HCT116 (cell line): ENCODE measurements around the gene UBL5.

ENCODE experiments used
- ATF3 ChIP-seq: IDR thresholded peaks from 2 replicates; pipeline ENCODE4 v1.6.1; 2012
- CTCF ChIP-seq, 3 experiments: fragments of 200-600 bp in 1 of 3; sonication (generic) in 1 of 3; IDR thresholded peaks in 2 of 3; conservative IDR thresholded peaks in 1 of 3; 2 replicates each; pipeline ENCODE4 v1.5.1; 2012 to 2017; ENCODE audit warnings: low read depth in 2 of 3, low read length in 2 of 3, antibody characterized with exemption in 1 of 3, borderline replicate concordance in 1 of 3, control low read depth in 1 of 3, mild to moderate bottlenecking in 1 of 3, mixed read lengths in 1 of 3, mixed run types in 1 of 3, moderate library complexity in 1 of 3; ENCODE audit not compliant: insufficient read depth in 1 of 3
- EGR1 ChIP-seq: IDR thresholded peaks from 2 replicates; pipeline ENCODE4 v1.6.1; 2012; ENCODE audit warnings: low read depth
- EZH2 ChIP-seq: fragments of 200-600 bp; sonication (generic); IDR thresholded peaks from 2 replicates; pipeline ENCODE4 v1.6.1; 2017; ENCODE audit warnings: antibody characterized with exemption, mixed run types
- JUND ChIP-seq: IDR thresholded peaks from 2 replicates; pipeline ENCODE4 v1.6.1; 2012
- POLR2A ChIP-seq: IDR thresholded peaks from 2 replicates; pipeline ENCODE4 v1.7.0; 2011; ENCODE audit warnings: borderline replicate concordance; ENCODE audit not compliant: insufficient read depth, insufficient read length; ENCODE audit errors: extremely low read depth
- POLR2AphosphoS5 ChIP-seq: IDR thresholded peaks from 2 replicates; pipeline ENCODE4 v1.6.1; 2011; ENCODE audit warnings: mild to moderate bottlenecking, low read depth, low read length, moderate library complexity
- RAD21 ChIP-seq: IDR thresholded peaks from 2 replicates; pipeline ENCODE4 v1.6.1; 2012; ENCODE audit warnings: low read depth, mild to moderate bottlenecking
- SIN3A ChIP-seq: IDR thresholded peaks from 2 replicates; pipeline ENCODE4 v1.6.1; 2012; ENCODE audit warnings: low read depth
- SP1 ChIP-seq: IDR thresholded peaks from 2 replicates; pipeline ENCODE4 v1.6.1; 2012; ENCODE audit warnings: low read depth
- SRF ChIP-seq: IDR thresholded peaks from 2 replicates; pipeline ENCODE4 v1.6.1; 2012; ENCODE audit warnings: low read depth
- YY1 ChIP-seq: IDR thresholded peaks from 2 replicates; pipeline ENCODE4 v1.6.1; 2011; ENCODE audit warnings: low read length, low read depth, moderate library complexity, mild to moderate bottlenecking; ENCODE audit not compliant: insufficient replicate concordance; ENCODE audit errors: extremely low read depth
- TF ChIP-seq, protein P1 (sequence below): IDR thresholded peaks from 2 replicates; pipeline ENCODE4 v1.6.1; 2012; ENCODE audit warnings: low read depth
- TF ChIP-seq, protein P2 (sequence below): IDR thresholded peaks from 2 replicates; pipeline ENCODE4 v1.6.1; 2012

DNA sequence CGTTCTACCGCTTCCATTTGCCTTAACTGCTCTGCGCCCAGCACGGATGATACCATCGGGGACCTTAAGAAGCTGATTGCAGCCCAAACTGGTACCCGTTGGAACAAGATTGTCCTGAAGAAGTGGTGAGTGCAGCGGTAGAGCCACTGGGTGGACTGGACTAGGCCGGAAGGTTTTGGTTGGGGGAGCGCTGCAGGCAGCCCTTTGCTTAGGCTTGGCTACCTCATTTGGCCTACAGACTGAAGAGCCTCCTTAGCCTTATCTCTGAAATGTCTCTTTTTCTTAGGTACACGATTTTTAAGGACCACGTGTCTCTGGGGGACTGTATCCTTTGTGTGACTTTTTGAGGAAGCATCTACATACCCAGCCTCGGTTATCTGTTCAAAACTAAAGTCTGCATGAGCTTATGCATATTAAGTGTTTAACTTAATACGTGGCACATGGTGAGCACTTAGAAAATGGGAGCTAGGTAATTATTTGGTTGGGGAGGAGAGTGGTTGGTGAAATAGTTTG lies 889 bp downstream of the UBL5 start:
- TF ChIP-seq CTCF (IDR thresholded peaks at IDR 0.05 in 2 of 3, conservative IDR thresholded peaks at IDR 0.05 in 1 of 3; ENCODE audit: borderline replicate concordance in 1 of 3, insufficient read depth in 1 of 3, low read depth in 2 of 3, low read length in 2 of 3) (no peak), RAD21 (no peak), SIN3A (no peak), JUND (no peak), EZH2 (no peak), POLR2A (no peak), YY1 (no peak), POLR2AphosphoS5 (no peak), ATF3 (no peak), SP1 (no peak), SRF (no peak), EGR1 (no peak)
- TF ChIP-seq, protein P1, sequence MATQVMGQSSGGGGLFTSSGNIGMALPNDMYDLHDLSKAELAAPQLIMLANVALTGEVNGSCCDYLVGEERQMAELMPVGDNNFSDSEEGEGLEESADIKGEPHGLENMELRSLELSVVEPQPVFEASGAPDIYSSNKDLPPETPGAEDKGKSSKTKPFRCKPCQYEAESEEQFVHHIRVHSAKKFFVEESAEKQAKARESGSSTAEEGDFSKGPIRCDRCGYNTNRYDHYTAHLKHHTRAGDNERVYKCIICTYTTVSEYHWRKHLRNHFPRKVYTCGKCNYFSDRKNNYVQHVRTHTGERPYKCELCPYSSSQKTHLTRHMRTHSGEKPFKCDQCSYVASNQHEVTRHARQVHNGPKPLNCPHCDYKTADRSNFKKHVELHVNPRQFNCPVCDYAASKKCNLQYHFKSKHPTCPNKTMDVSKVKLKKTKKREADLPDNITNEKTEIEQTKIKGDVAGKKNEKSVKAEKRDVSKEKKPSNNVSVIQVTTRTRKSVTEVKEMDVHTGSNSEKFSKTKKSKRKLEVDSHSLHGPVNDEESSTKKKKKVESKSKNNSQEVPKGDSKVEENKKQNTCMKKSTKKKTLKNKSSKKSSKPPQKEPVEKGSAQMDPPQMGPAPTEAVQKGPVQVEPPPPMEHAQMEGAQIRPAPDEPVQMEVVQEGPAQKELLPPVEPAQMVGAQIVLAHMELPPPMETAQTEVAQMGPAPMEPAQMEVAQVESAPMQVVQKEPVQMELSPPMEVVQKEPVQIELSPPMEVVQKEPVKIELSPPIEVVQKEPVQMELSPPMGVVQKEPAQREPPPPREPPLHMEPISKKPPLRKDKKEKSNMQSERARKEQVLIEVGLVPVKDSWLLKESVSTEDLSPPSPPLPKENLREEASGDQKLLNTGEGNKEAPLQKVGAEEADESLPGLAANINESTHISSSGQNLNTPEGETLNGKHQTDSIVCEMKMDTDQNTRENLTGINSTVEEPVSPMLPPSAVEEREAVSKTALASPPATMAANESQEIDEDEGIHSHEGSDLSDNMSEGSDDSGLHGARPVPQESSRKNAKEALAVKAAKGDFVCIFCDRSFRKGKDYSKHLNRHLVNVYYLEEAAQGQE, result no peak
- TF ChIP-seq, protein P2, sequence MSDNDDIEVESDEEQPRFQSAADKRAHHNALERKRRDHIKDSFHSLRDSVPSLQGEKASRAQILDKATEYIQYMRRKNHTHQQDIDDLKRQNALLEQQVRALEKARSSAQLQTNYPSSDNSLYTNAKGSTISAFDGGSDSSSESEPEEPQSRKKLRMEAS, result no peak
